Stomach (tissue), 4 donors: ENCODE results near the gene LRRTM3.

Experiments
- CTCF ChIP-seq, 7 experiments: fragments of 450-650 bp in 4 of 7; fragments of 200-600 bp in 3 of 7; sonication (generic) in 3 of 7; IDR thresholded peaks; one replicate each; pipeline ENCODE4 v1.5.1; 2016 to 2019; ENCODE audit warnings: antibody characterized with exemption in 7 of 7, control low read depth in 2 of 7, mild to moderate bottlenecking in 1 of 7
- POLR2A ChIP-seq, 4 donors: fragments of 450-650 bp; IDR thresholded peaks; one replicate each; pipeline ENCODE4 v1.6.1; 2016; ENCODE audit warnings: antibody characterized with exemption in 4 of 4, control low read depth in 2 of 4, mild to moderate bottlenecking in 1 of 4, moderate library complexity in 1 of 4
- POLR2AphosphoS5 ChIP-seq, 3 donors: sonication (generic); formaldehyde crosslinking; IDR thresholded peaks; one replicate each; pipeline ENCODE4 v1.6.1; 2016; ENCODE audit warnings: antibody characterized with exemption in 3 of 3

- TF ChIP-seq POLR2A (IDR thresholded peaks at IDR 0.05) (no peak), CTCF (IDR thresholded peaks at IDR 0.05) (no peak), POLR2AphosphoS5 (IDR thresholded peaks at IDR 0.05) (no peak)
These were observed 96.3 kb downstream of the LRRTM3 start for GRCh38 chr10:67022099-67022498.
